ENCODE data around the gene MFAP2.

Gene MFAP2

DNA sequence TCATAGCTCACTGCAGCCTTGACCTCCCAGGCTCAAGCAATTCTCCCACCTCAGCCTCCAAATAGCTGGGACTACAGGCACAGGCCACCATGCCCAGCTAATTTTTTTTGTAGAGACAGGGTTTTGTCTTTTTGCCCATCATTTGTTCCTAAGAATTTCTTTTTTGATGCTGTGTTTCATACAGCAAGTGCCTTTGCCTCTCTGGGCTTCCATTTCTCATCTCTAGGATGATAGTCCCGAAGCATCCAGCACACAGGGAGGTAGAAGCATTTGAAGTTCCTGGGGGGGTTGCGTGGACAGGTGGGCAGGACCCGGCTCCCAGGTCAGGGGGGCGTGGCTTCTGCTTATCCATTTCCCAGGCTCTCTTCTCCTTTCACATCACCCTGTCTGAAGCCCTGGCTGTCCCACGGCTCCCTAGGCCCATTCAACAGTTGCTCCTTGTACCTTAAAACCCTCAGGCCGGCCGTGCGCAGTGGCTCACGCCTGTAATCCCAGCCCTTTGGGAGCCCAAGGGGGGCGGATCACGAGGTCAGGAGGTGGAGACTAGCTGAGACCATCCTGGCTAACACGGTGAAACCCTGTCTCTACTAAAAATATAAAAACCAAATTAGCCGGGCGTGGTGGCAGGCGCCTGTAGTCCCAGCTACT, 27.9 kb upstream of the MFAP2 start:
- no peak for DNase-seq (ENCODE audit: extremely low read depth in 1 of 2, low read depth in 1 of 2)

DNA sequence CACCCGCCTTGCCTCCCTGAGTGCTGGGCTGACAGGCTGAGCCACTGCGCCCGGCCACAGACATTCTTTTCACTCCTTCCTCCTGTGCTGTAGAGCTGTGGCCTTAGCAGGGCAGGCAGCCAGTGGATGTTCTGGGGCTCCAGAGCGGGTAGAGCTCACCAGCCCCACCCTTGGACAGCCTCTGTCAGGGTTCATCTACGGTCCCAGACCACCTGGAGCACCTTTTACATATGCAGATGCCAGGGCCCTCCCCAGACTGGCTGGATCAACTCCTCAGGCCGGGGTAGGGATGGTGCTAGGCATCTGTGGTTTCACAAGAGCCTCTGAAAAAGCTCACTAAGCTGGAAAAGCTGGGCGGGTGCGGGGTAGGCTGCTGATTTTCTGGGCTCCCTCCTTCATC, 26.7 kb upstream of the MFAP2 start:
- no peak for DNase-seq (ENCODE audit: extremely low read depth in 1 of 2, low read depth in 1 of 2)

DNA sequence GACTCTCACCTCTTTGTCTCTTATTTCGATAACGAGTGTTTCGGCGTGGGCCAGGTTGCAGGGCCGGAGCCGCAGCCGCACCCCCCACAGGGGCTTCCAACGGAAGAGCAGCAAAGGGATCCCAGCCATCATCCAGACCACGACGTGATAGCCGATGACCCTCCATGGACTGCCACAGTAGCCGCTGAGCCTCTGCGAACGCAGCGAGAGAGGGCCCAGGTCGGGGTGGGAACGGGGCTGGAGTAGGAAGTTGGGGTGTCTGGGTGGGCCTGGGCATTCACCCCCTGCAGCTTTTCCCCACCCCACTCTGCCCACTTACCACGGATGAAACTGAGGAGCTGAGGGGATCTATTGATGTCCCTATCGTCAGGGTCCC, 24.9 kb upstream of the MFAP2 start:
- DNase-seq (ENCODE audit: extremely low read depth in 1 of 2, low read depth in 1 of 2): no peak

DNA sequence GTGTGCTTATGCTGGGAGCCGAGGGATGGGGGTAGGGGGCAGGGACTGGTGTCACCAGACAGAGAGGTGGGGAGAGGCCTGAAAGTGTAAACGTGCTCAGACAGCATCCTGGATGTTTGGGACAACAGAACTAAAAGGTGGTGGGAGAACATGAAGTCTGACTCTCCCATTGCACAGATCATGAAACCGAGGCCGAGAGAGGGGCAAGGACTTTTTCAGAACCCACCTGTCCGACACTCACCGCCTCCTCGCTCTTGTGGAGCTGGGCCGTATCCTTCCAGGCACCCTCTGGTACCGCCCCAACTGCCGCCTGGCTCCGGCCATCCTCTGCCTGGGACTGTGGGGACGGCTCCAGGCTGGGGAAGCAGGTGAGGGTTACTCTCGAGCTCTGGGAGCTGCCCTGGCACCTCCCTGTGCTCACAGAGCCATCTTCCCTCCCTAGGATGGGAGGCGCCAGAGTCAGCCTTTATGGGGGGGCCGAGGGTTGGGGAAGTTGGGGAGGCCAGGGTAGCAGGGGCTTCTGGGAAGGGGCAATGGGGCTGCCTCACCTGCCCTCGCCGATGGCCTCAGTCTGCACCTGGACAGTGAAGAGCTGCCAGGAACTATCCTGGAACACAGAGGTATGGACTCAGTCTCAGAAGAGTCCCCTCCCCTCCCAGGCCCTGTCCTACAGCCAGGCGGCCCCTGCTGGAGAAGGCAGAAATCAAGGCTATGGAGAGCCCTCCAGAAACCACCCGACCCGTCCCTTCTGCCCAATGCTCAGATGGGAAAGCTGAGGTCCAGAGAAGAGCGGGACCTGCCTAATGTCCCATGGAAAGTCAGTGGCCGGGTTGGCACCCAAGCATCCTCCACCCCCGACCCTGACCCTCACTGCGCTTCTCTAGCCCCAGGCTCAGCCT, 24.3 kb upstream of the MFAP2 start:
- no peak for DNase-seq (ENCODE audit: extremely low read depth in 1 of 2, low read depth in 1 of 2)

DNA sequence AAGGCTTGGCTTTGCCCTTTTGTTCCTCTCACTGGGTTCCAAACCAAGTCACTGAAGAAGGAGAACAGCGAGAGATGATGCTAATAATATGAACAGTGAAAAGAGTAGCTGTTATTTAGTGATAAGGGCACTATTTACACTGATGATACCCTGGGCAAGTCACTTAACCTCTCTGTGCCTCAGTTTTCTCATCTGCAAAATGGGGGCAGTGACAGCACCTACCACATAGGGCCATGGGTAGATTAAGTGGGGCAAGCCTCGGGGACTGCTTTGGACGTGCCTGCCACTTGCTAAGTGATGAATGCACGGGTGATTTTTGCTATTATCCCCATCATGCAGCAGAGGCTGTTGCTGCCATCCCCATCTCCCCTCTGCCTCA, 22.1 kb upstream of the MFAP2 start:
- DNase-seq (ENCODE audit: extremely low read depth in 1 of 2, low read depth in 1 of 2): no peak

DNA sequence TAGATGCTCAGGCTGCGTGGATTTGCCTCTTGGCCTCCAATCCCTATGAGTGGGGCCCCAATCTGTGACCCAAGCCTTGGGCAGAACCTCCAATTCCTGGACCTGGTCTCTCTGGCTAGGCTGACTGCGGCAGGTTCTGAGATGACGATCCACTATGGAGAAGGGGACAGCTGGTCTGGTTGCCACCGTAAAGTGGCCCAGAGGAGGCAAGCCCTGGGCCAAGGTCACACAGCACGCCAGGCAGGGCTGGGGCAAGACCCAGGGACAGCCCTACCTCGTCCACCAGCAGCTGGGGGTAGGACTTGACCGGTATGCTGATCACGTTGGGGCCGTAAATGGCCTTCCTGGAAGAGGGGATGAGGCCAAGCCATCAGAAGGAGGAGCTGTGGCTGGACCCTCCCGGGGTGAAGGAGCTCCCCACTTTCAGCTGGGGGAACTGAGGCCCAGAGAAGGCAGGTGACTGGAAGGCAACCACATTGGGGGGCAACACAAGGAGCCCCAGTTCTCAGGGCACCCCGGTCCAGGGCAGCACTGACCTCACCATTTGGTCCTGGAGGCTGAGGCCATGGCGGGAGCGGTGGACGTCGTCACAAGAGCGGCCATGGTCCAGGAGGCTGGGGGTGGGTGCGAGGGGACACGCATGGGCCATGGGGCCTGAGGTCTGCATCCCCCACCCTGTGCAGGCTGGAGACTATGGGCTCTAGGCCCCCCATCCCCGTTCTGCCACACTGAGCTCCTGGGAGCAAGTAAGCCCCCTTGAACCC, 21.5 kb upstream of the MFAP2 start:
- DNase-seq (ENCODE audit: extremely low read depth in 1 of 2, low read depth in 1 of 2): no peak

DNA sequence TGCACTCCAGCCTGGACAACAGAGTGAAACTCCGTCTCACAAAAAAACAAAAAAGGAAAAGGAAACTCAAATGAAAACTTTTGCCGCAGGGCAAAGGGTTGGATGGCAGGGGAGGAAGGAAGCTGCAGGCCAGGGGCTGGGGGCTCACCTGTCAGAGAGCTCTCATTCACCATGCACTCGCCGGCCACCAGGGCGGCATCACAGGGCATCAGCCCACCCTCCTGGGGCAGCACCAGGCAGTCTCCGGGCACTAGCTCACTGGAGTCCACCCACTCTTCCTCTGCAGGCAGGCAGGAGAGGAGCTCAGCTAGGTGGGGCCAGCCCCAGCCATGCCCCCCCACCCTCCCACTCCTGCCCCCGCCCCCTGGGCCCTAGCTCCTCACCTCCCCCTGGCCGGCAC, 19.4 kb upstream of the MFAP2 start:
- DNase-seq (ENCODE audit: extremely low read depth in 1 of 2, low read depth in 1 of 2): no peak

DNA sequence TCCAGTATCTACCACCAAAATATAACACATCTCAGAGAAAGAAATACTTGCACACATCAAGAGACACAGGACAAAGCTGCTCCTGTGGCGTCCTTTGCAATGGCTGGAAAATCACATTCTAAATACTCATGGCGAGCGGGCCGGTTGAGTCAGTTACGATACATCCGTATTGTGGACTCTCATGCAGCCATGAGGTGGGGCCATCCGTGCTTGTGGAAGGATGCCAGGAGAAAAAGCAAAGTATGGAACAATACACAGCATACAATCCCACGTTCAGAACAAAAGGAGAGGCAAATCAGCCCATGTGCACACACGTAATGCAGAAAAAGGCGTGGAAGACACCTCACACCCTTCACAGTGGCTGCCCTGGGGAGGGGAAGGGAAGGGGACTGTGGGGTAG, 18.2 kb upstream of the MFAP2 start:
- DNase-seq (ENCODE audit: extremely low read depth in 1 of 2, low read depth in 1 of 2): no peak

DNA sequence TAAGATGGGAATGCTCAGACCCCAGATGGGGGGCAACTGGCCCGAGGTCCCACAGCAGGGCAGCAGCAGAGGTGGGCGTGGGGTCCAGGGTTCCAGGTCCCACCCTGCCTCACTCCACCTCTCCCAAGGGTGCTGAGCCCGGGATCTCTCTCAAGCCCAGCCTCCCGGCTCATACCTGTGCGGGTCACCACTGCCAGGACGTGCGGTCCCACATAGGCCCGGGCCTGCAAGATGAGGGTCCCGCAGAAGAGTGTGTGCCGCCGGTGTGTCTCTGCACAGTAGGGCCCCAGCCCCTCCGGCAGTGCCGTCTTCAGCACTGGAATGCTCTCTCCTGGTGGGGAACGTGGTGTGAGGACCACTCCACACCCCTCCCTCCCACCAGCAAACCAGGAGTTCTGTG, 16.4 kb upstream of the MFAP2 start:
- DNase-seq (ENCODE audit: extremely low read depth in 1 of 2, low read depth in 1 of 2): no peak

DNA sequence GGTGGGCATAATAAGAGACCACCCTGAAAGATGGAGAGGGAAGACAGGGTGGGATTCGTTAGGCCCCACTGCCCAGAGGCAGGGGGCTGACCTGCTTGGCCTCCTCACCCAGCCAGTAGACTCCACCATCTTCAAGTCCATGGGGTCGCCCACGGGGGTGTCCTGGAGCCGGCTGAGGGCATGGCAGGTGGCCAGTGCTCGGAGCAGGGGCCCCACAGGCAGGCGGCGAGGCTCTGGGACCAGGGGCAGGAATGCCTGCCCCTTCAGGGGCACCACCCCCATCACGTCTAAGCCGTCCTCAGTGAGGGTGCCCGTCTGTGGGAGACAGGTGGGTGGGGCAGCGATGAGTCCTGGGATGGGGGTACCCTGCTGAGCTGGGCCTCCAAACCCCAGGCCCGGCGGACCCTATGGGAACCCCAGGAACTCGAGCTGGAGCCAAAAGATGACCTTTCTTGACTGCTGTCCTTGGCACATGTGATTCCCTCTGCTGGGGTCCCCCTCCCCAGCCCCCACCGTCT, 13.2 kb upstream of the MFAP2 start:
- DNase-seq (ENCODE audit: extremely low read depth in 1 of 2, low read depth in 1 of 2): no peak

DNA sequence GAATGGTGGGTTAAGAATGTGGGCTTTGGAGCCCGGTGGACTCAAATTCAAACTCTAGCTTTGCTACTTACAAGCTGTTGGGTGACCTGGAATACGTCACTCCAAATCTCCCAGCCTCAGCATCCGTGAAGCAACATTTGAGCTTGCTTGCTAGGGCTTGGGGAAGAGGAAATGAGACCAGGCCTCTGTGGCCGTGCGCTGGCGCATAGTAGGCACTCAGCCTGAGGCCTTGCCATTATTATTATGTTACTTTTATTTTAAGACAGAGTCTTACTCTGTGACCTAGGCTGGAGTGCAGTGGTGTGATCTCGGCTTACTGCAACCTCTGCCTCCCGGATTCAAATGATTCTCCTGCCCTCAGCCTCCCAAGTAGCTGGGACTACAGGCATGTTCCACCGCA, 12.3 kb upstream of the MFAP2 start:
- DNase-seq (ENCODE audit: extremely low read depth in 1 of 2, low read depth in 1 of 2): no peak

DNA sequence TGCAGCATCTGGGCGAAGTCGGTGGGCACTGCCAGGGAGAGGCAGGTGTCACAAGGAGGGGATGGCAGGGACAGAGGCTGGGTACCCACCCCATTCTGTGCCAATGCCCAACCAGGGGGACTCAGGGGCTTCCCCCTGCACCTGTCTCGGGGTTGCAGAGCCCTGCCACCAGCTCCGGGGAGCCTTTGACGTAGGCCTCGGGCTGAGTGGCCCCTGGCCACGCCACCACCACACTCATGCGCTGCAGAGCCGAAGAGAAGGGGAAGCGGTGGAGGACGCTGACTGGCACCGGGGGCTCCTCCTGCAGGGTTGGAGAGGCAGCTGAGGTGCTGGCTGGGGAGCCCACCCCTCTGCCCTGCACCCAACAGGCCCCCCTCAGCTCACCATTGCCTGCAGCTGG, 11.7 kb upstream of the MFAP2 start:
- no peak for DNase-seq (ENCODE audit: extremely low read depth in 1 of 2, low read depth in 1 of 2)

DNA sequence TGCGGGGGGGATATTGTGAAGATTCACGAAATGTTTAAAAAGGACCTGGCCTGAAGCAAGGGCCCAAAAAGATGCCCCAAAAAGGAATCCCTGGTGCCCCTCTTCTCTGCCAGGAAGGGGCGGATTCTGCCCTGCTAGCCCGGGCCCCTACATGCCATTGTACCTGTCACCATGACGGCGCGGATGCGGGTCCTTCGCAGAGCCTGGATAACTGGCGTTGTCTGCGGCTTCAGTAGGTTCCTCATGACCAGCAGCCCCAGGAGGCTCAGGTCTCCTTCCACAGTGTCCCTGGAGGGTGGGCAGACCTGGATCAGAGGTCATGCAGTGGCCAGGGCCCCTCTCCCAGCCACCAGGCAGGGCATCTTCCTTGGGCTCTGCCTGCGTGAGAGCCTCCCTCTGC, 11.2 kb upstream of the MFAP2 start:
- no peak for DNase-seq (ENCODE audit: extremely low read depth in 1 of 2, low read depth in 1 of 2)

DNA sequence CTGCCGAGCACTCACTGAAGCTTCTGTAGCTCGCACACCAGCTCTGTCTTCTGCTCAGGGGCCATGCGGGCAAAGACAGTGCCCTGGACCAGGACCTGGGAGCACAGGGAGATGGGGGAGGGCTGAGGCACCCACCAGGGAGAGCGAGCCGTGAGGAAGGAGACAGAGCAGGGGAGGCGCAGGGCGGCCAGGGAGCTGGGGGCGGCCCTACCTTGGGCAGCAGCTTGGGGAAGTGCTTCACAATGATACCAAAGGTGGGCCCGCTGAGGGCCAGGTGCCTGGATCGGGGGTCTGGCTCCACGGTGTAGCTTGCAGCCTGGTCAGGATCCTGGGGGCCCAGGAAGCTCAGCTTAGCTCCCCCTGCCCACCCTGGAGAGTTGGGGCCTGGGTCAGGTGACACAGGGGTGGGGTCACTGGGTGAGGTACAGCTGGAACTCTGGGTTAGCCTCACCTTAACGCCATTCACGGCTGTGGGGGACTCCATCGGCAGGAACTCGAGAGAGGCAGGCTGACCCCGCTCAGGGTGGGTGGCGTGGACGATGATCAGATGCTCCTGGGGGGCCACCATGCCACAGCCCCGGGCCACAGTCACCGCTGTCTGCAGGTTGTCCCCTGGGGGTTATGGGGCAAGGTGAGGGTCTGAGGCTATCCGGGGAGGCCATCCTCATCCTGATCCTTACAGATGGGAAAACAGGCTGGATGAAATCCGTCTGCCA, 9.4 kb upstream of the MFAP2 start:
- DNase-seq (ENCODE audit: extremely low read depth in 1 of 2, low read depth in 1 of 2): no peak

DNA sequence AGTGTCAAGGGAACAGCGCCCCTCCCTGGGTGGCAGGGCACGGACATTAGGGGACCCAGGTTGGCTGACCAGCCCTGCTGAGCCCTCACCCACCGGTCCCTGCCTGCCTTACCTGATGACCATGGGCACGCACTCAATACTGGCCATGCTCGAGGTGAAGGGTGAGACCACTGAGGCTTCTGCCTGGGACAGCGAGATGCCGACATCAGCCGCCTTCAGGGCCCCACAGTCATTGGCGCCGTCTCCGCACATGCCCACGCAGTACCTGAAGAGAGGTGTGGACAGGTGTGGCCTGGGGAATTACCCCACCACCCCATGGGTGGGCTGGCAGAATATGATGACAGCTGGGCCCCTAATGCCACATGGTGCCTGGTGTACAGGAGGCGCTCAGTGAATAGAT, 7.8 kb upstream of the MFAP2 start:
- DNase-seq (ENCODE audit: extremely low read depth in 1 of 2, low read depth in 1 of 2): no peak

DNA sequence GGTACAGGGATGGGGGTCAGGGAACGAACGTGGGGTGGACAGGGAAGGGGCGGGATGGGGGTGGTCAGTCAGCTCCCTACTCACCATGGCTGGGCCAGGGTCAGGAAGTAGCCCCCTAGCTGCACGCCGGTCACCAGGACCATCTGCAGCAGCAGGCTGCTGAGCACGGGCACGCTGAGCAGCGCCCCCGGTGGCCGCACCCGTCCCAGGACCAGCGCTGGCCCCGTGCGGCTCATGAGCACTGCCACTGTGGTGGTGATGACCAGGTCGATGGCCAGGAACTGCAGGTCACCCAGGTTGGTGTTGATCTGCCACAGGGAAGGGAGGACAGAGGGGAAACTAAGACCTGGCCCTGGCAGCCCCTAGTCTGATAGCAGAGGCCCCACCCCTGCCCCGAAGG, 6.5 kb upstream of the MFAP2 start:
- no peak for DNase-seq (ENCODE audit: extremely low read depth in 1 of 2, low read depth in 1 of 2)

DNA sequence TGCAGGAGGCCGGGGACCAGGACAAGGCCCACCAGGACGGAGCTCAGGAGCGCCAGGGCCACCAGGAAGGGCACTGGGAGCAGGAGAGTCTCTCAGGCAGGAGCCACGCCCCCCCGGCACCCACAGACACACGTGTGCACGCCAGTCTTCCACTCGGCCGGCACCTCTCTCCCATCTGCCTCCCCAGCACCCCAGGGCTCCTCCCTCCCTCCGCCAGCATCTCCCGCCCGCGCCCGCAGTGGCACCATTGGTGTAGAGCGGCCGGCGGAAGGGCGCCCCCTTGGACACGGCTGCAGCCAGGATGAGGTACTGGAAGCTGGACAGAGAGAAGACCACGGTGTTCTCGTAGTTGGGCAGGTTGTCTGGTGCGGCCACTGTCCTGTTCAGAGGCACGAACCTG, 6.1 kb upstream of the MFAP2 start:
- no peak for DNase-seq (ENCODE audit: extremely low read depth in 1 of 2, low read depth in 1 of 2)

DNA sequence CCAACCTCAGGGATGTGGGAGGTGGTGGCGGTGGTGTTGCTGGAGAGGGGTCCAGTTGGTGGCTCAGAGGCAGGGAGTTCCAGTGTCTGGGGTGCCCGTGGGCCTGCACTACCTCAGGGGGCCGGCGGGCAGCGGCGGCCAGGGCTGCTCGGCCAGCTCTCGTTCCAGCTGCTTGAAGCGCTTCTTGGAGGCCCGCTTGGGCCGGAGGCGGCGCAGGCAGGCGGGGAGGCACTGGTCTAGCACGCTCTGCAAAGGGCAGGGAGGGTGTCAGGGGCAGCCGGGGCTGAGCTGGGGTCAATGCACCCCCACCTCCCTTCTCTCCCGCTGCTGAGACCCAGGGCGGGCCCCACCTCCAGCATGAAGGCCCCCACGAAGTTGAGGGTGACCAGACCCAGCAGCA, 5.7 kb upstream of the MFAP2 start:
- no peak for DNase-seq (ENCODE audit: extremely low read depth in 1 of 2, low read depth in 1 of 2)

DNA sequence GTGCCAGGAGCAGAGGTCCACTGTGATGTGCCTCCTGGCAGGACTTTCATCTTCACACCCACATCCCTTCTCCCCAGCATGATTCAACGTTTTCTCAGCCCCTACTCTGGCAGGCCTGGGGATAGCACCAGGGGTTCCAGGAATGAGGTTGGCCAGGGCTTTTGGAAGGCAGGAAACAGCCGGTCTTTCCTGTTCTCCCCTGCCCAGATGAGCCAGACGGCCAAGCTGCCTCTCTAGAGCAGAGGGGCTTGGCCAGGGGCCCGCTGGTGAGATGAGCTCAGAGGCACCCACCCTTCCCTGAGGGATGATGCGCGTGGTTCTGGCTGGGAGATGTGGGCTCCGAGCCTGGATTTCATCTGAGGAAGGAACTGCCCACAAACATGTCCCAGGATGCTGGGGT, 4.3 kb upstream of the MFAP2 start:
- DNase-seq (ENCODE audit: extremely low read depth in 1 of 2, low read depth in 1 of 2): no peak

DNA sequence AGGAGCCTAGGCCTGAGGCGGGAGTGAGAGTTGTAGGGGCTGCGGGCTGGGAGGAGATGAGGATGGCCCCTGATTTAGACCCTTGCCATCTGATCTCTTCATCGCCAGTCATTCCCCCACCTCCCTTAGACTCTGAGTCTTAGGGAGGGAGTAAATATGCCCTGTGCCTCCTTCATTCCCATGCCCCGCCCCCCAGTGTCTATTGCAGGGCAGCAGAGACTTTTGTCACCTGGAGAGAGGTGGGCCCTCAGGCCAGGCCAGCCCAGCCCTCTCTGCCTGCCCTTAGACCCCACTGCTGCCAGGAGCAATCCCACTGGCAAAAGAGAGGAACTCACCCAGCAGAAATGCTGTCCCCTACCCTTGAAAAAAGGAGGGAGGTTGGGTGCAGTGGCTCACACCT, 3.2 kb upstream of the MFAP2 start:
- DNase-seq (ENCODE audit: extremely low read depth in 1 of 2, low read depth in 1 of 2): no peak

DNA sequence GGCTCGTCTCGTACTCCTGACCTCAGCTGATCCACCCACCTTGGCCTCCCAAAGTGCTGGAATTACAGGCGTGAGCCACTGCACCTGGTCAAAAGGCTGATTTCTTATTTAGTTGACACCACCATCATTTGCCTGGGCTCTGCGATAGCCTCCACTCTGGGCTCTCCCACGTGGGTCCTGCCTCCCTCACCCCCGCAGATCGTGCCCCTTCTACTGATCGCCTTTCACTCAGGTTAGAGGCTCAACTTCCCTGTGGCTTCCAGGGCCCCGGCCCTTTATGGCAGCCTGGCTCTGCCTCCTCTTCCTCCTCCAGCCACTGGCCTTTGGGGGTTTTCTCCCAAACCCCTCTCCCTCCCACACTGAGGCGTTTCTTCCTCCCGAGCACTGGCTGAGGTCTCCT, 2.5 kb upstream of the MFAP2 start:
- DNase-seq (ENCODE audit: extremely low read depth in 1 of 2, low read depth in 1 of 2): no peak
